ACHN (cell line): Measurements from ENCODE around the gene MEP1A.

Source experiments
- DNase-seq: peaks from one replicate; pipeline ENCODE4 v3.0.0-alpha.2; 2015
- in situ Hi-C: cut with HindIII; loops from 2 replicates; pipeline ENCODE4 v1.10.0; 2017; ENCODE audit warnings: low sequenced_read_pairs, low pct_ligation_motif_present, low pct_unique_long_range_greater_than_20kb

The MEP1A gene

GRCh38 chr6:46867411-46867810, 74.2 kb downstream of the MEP1A start:
- in situ Hi-C loops = no loop called here
- no peak for DNase-seq

GRCh38 chr6:46876126-46876525, 82.9 kb downstream of the MEP1A start:
- no peak for DNase-seq
- in situ Hi-C loops = no loop called here

- DNase-seq = no peak
- in situ Hi-C loops = no loop called here
These were observed 85.8 kb downstream of the MEP1A start for GRCh38 chr6:46879003-46879402.

GRCh38 chr6:46882645-46883044, 89.5 kb downstream of the MEP1A start:
- in situ Hi-C loops = no loop called here
- DNase-seq = no peak

- peak; percentile 6 for DNase-seq
- in situ Hi-C loops = no loop called here
These were observed 94.8 kb downstream of the MEP1A start for GRCh38 chr6:46888031-46888430.

GRCh38 chr6:46888578-46888977, 95.4 kb downstream of the MEP1A start:
- in situ Hi-C loops = no loop called here
- no peak for DNase-seq
